T-helper 2 cell treated with Interferon-gamma antibody and Interleukin-4, amounts not matched to agents 5 μg/mL and 100 μg/mL, for 36 hours (primary cell): ENCODE measurements around the gene HLA-A.

Experiments
- DNase-seq: peaks from one replicate; pipeline ENCODE4 v3.0.0; 2021; ENCODE audit warnings: low spot score
- H3K27ac Mint-ChIP-seq: one replicate; pipeline ENCODE4 v1.8.0; 2021; ENCODE audit warnings: mild to moderate bottlenecking, mixed read lengths
- H3K27me3 Mint-ChIP-seq: one replicate; pipeline ENCODE4 v1.8.0; 2021; ENCODE audit warnings: low read depth, mixed read lengths
- H3K36me3 Mint-ChIP-seq: one replicate; pipeline ENCODE4 v1.8.0; 2021; ENCODE audit warnings: low read depth, mixed read lengths
- H3K4me1 Mint-ChIP-seq: one replicate; pipeline ENCODE4 v1.8.0; 2021; ENCODE audit warnings: low read depth, mixed read lengths
- H3K4me3 Mint-ChIP-seq: one replicate; pipeline ENCODE4 v1.8.0; 2022; ENCODE audit warnings: mild to moderate bottlenecking, moderate library complexity, mixed read lengths
- H3K9me3 Mint-ChIP-seq: one replicate; pipeline ENCODE4 v1.8.0; 2021; ENCODE audit warnings: mixed read lengths

The HLA-A gene

GRCh38 chr6:29943053-29943966 lies 978 bp downstream of the HLA-A start:
- peak overlapping the region; percentile 97 for H3K27ac Mint-ChIP-seq
- H3K9me3 Mint-ChIP-seq = no peaks in the 10 kb centered on the region
- no peak for DNase-seq
- no peaks in the 10 kb centered on the region for H3K27me3 Mint-ChIP-seq
- H3K4me1 Mint-ChIP-seq = peaks cover 27% of the 10 kb centered on the region
- H3K36me3 Mint-ChIP-seq = peaks cover 48% of the 10 kb centered on the region
- H3K4me3 Mint-ChIP-seq = peak overlapping the region; percentile 89

GRCh38 chr6:29945281-29945820 lies 3.0 kb downstream of the HLA-A start:
- H3K27ac Mint-ChIP-seq = peak overlapping the region; percentile 57
- peaks cover 58% of the 10 kb centered on the region for H3K36me3 Mint-ChIP-seq
- peak overlapping the region; percentile 89 for H3K4me3 Mint-ChIP-seq
- no peaks in the 10 kb centered on the region for H3K27me3 Mint-ChIP-seq
- DNase-seq = no peak
- no peaks in the 10 kb centered on the region for H3K9me3 Mint-ChIP-seq
- peaks cover 28% of the 10 kb centered on the region for H3K4me1 Mint-ChIP-seq

GRCh38 chr6:29946223-29947076 lies 4.1 kb downstream of the HLA-A start:
- H3K27ac Mint-ChIP-seq = peak overlapping the region; percentile 78
- H3K9me3 Mint-ChIP-seq = no peaks in the 10 kb centered on the region
- peaks cover 21% of the 10 kb centered on the region for H3K4me1 Mint-ChIP-seq
- peak overlapping the region; percentile 89 for H3K4me3 Mint-ChIP-seq
- H3K36me3 Mint-ChIP-seq = peaks cover 58% of the 10 kb centered on the region
- H3K27me3 Mint-ChIP-seq = no peaks in the 10 kb centered on the region
- no peak for DNase-seq

GRCh38 chr6:29947077-29947980 lies 5.0 kb downstream of the HLA-A start:
- no peak overlapping the region for H3K27ac Mint-ChIP-seq
- H3K9me3 Mint-ChIP-seq = no peaks in the 10 kb centered on the region
- peaks cover 57% of the 10 kb centered on the region for H3K36me3 Mint-ChIP-seq
- H3K4me1 Mint-ChIP-seq = peaks cover 18% of the 10 kb centered on the region
- peak overlapping the region; percentile 89 for H3K4me3 Mint-ChIP-seq
- no peak for DNase-seq
- no peaks in the 10 kb centered on the region for H3K27me3 Mint-ChIP-seq

- peak overlapping the region; percentile 16 for H3K27ac Mint-ChIP-seq
- no peak for DNase-seq
- H3K9me3 Mint-ChIP-seq = no peaks in the 10 kb centered on the region
- peaks cover 18% of the 10 kb centered on the region for H3K4me1 Mint-ChIP-seq
- H3K4me3 Mint-ChIP-seq = no peak overlapping the region
- no peaks in the 10 kb centered on the region for H3K27me3 Mint-ChIP-seq
- peaks cover 54% of the 10 kb centered on the region for H3K36me3 Mint-ChIP-seq
Measured at GRCh38 chr6:29948277-29948676, 5.9 kb downstream of the HLA-A start.

- peaks cover 12% of the 10 kb centered on the region for H3K4me1 Mint-ChIP-seq
- peaks cover 37% of the 10 kb centered on the region for H3K36me3 Mint-ChIP-seq
- H3K27ac Mint-ChIP-seq = no peak overlapping the region
- no peak overlapping the region for H3K4me3 Mint-ChIP-seq
- no peaks in the 10 kb centered on the region for H3K27me3 Mint-ChIP-seq
- no peak for DNase-seq
- H3K9me3 Mint-ChIP-seq = no peaks in the 10 kb centered on the region
Measured at GRCh38 chr6:29949934-29950333, 7.6 kb downstream of the HLA-A start.

- peaks cover 2% of the 10 kb centered on the region for H3K4me1 Mint-ChIP-seq
- peaks cover 18% of the 10 kb centered on the region for H3K36me3 Mint-ChIP-seq
- no peak for DNase-seq
- H3K27ac Mint-ChIP-seq = no peak overlapping the region
- H3K4me3 Mint-ChIP-seq = no peak overlapping the region
- H3K27me3 Mint-ChIP-seq = no peaks in the 10 kb centered on the region
- H3K9me3 Mint-ChIP-seq = no peaks in the 10 kb centered on the region
Measured at GRCh38 chr6:29951882-29952281, 9.6 kb downstream of the HLA-A start.

GRCh38 chr6:29953001-29953441 lies 10.7 kb downstream of the HLA-A start:
- no peak overlapping the region for H3K27ac Mint-ChIP-seq
- DNase-seq = no peak

GRCh38 chr6:29953686-29954085 lies 11.4 kb downstream of the HLA-A start:
- no peaks in the 10 kb centered on the region for H3K9me3 Mint-ChIP-seq
- H3K4me3 Mint-ChIP-seq = no peak overlapping the region
- peaks cover 10% of the 10 kb centered on the region for H3K36me3 Mint-ChIP-seq
- DNase-seq = no peak
- H3K27me3 Mint-ChIP-seq = no peaks in the 10 kb centered on the region
- no peaks in the 10 kb centered on the region for H3K4me1 Mint-ChIP-seq
- no peak overlapping the region for H3K27ac Mint-ChIP-seq

More at GRCh38 chr6:29953001-29953441, 10.7 kb downstream of the HLA-A start:
- Mint-ChIP-seq H3K27me3 (no peaks in the 10 kb centered on the region), H3K9me3 (no peaks in the 10 kb centered on the region), H3K4me1 (peaks cover 2% of the 10 kb centered on the region), H3K4me3 (no peak overlapping the region), H3K36me3 (peaks cover 10% of the 10 kb centered on the region)

- Mint-ChIP-seq H3K4me3 (no peak overlapping the region), H3K4me1 (peaks cover 3% of the 10 kb centered on the region), H3K27ac (no peak overlapping the region), H3K27me3 (no peaks in the 10 kb centered on the region), H3K9me3 (no peaks in the 10 kb centered on the region), H3K36me3 (peaks cover 6% of the 10 kb centered on the region)
- DNase-seq = no peak
Measured at GRCh38 chr6:29954272-29954671, 11.9 kb downstream of the HLA-A start.

- Mint-ChIP-seq H3K27ac (no peak overlapping the region), H3K4me1 (peaks cover 4% of the 10 kb centered on the region), H3K9me3 (no peaks in the 10 kb centered on the region), H3K36me3 (no peaks in the 10 kb centered on the region), H3K27me3 (no peaks in the 10 kb centered on the region), H3K4me3 (no peak overlapping the region)
- no peak for DNase-seq
Measured at GRCh38 chr6:29955783-29956182, 13.5 kb downstream of the HLA-A start.

- DNase-seq = no peak
- Mint-ChIP-seq H3K4me1 (peaks cover 4% of the 10 kb centered on the region), H3K9me3 (no peaks in the 10 kb centered on the region), H3K4me3 (no peak overlapping the region), H3K36me3 (no peaks in the 10 kb centered on the region), H3K27ac (no peak overlapping the region), H3K27me3 (no peaks in the 10 kb centered on the region)
Measured at GRCh38 chr6:29956518-29956917, 14.2 kb downstream of the HLA-A start.

- no peaks in the 10 kb centered on the region for H3K27me3 Mint-ChIP-seq
- no peak for DNase-seq
- no peaks in the 10 kb centered on the region for H3K9me3 Mint-ChIP-seq
- H3K36me3 Mint-ChIP-seq = no peaks in the 10 kb centered on the region
- no peak overlapping the region for H3K4me3 Mint-ChIP-seq
- H3K27ac Mint-ChIP-seq = no peak overlapping the region
- peaks cover 9% of the 10 kb centered on the region for H3K4me1 Mint-ChIP-seq
Measured at GRCh38 chr6:29958046-29958445, 15.7 kb downstream of the HLA-A start.
